ENCODE results near the gene ADGRD1. TPM values are rescaled to one million over a fixed set of nuclear protein-coding genes. Genes with fewer than 3 reads are reported as not detected.

The ADGRD1 gene
- total RNA-seq, 4 donors from 2014 or later = 8.3 to 18.1 (median 12.5) TPM

- Histone ChIP-seq H3K4me1 (no peaks in the 10 kb centered on the region), H3K27ac (no peak overlapping the region), H3K36me3 (no peaks in the 10 kb centered on the region), H3K27me3 (no peaks in the 10 kb centered on the region), H3K4me3 (no peak overlapping the region), H3K9me3 (no peaks in the 10 kb centered on the region)
- 60 to 67% methylated on average over 1 of the region's 1 CpG for WGBS, 2 donors (ENCODE audit: low coverage in 1 of 2)
- in situ Hi-C loops (cut with MboI; ENCODE audit: low pct_ligation_motif_present in 1 of 4, low pct_unique_long_range_greater_than_20kb in 1 of 4, low sequenced_read_pairs in 3 of 4) (loop anchor here in 2 of 4 donors (25.0 kb wide), 1 partner anchor 200 kb away; no protein-coding TSS in a partner anchor), intact Hi-C loops (cut with DNase I; ENCODE audit: low total_unique reads) (no loop called here)
- TF ChIP-seq EP300 (IDR thresholded peaks at IDR 0.05; ENCODE audit: low read depth) (no peak), POLR2A (IDR thresholded peaks at IDR 0.05) (no peak), POLR2AphosphoS5 (IDR thresholded peaks at IDR 0.05) (no peak)
- TF ChIP-seq, protein P1, sequence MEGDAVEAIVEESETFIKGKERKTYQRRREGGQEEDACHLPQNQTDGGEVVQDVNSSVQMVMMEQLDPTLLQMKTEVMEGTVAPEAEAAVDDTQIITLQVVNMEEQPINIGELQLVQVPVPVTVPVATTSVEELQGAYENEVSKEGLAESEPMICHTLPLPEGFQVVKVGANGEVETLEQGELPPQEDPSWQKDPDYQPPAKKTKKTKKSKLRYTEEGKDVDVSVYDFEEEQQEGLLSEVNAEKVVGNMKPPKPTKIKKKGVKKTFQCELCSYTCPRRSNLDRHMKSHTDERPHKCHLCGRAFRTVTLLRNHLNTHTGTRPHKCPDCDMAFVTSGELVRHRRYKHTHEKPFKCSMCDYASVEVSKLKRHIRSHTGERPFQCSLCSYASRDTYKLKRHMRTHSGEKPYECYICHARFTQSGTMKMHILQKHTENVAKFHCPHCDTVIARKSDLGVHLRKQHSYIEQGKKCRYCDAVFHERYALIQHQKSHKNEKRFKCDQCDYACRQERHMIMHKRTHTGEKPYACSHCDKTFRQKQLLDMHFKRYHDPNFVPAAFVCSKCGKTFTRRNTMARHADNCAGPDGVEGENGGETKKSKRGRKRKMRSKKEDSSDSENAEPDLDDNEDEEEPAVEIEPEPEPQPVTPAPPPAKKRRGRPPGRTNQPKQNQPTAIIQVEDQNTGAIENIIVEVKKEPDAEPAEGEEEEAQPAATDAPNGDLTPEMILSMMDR (IDR thresholded peaks at IDR 0.05) = no peak
- no peak for DNase-seq
These were observed 158.3 kb downstream of the ADGRD1 start for GRCh38 chr12:131112021-131112420.

DNA sequence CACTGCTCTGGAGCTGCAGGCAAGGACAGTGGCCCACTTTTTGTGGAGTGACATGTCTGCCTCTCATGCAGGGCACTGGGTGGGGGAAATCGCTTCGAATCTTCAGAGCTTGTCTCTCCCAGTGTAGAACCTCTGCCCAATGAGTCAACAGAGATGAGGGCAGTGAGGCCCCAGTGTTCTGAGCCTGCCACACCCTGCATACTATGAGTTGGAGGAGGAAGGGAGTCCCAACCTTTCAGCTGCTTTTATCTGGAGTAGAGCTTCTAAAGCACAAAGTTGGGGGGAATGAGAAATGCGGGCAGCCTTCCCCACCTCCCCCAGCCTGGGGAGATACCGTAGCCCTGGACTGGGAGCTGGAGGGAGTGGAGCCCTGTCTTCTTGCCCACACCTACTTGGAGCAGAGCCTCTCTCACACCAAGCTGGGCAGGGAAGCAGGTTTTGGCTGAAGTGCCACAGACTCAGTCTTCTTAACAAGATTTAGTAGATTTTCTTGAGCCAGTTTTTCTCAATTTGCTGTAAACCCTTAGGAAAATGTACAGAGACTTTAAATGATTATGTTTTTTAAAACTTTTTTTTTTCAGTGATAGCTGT lies 159.1 kb downstream of the ADGRD1 start:
- Histone ChIP-seq H3K4me1 (no peaks in the 10 kb centered on the region), H3K36me3 (no peaks in the 10 kb centered on the region), H3K27ac (no peak overlapping the region), H3K27me3 (no peaks in the 10 kb centered on the region), H3K9me3 (no peaks in the 10 kb centered on the region), H3K4me3 (no peak overlapping the region)
- intact Hi-C loops (cut with DNase I; ENCODE audit: low total_unique reads) (no loop called here), in situ Hi-C loops (cut with MboI; ENCODE audit: low pct_ligation_motif_present in 1 of 4, low pct_unique_long_range_greater_than_20kb in 1 of 4, low sequenced_read_pairs in 3 of 4) (loop anchor here in 2 of 4 donors (25.0 kb wide), 1 partner anchor 200 kb away; no protein-coding TSS in a partner anchor)
- 74% methylated on average over 4 of the region's 4 CpGs; no CpG with 5 or more reads in 1 of the 2 donors for WGBS, 2 donors (ENCODE audit: low coverage in 1 of 2)
- no peak for TF ChIP-seq POLR2AphosphoS5 (IDR thresholded peaks at IDR 0.05)
- TF ChIP-seq, protein P1 (IDR thresholded peaks at IDR 0.05) = no peak
- no peak for TF ChIP-seq EP300 (IDR thresholded peaks at IDR 0.05; ENCODE audit: low read depth)
- no peak for TF ChIP-seq POLR2A (IDR thresholded peaks at IDR 0.05)
- DNase-seq = no peak

GRCh38 chr12:131113568-131114270 lies 160.0 kb downstream of the ADGRD1 start:
- Histone ChIP-seq H3K27ac (no peak overlapping the region), H3K36me3 (no peaks in the 10 kb centered on the region), H3K27me3 (no peaks in the 10 kb centered on the region), H3K9me3 (no peaks in the 10 kb centered on the region), H3K4me1 (no peaks in the 10 kb centered on the region), H3K4me3 (no peak overlapping the region)
- in situ Hi-C loops (cut with MboI; ENCODE audit: low pct_ligation_motif_present in 1 of 4, low pct_unique_long_range_greater_than_20kb in 1 of 4, low sequenced_read_pairs in 3 of 4) (loop anchor here in 2 of 4 donors (25.0 kb wide), 1 partner anchor 201 kb away; no protein-coding TSS in a partner anchor), intact Hi-C loops (cut with DNase I; ENCODE audit: low total_unique reads) (no loop called here)
- TF ChIP-seq, protein P1 (IDR thresholded peaks at IDR 0.05) = no peak
- TF ChIP-seq POLR2A (IDR thresholded peaks at IDR 0.05) (no peak), POLR2AphosphoS5 (IDR thresholded peaks at IDR 0.05) (no peak), EP300 (IDR thresholded peaks at IDR 0.05; ENCODE audit: low read depth) (no peak)
- DNase-seq = no peak
- WGBS, 2 donors (ENCODE audit: low coverage in 1 of 2) = 75 to 81% methylated on average over 8 to 18 of the region's 18 CpGs

- H3K4me1 ChIP-seq = no peaks in the 10 kb centered on the region
- H3K4me3 ChIP-seq = no peak overlapping the region
- TF ChIP-seq EP300 (IDR thresholded peaks at IDR 0.05; ENCODE audit: low read depth) (no peak), POLR2A (IDR thresholded peaks at IDR 0.05) (no peak), POLR2AphosphoS5 (IDR thresholded peaks at IDR 0.05) (no peak)
- TF ChIP-seq, protein P1 (IDR thresholded peaks at IDR 0.05) = no peak
- 81 to 83% methylated on average over 2 to 5 of the region's 5 CpGs for WGBS, 2 donors (ENCODE audit: low coverage in 1 of 2)
- H3K27ac ChIP-seq = no peak overlapping the region
- H3K9me3 ChIP-seq = no peaks in the 10 kb centered on the region
- no peak for DNase-seq
- no peaks in the 10 kb centered on the region for H3K36me3 ChIP-seq
- intact Hi-C loops (cut with DNase I; ENCODE audit: low total_unique reads) (no loop called here), in situ Hi-C loops (cut with MboI; ENCODE audit: low pct_ligation_motif_present in 1 of 4, low pct_unique_long_range_greater_than_20kb in 1 of 4, low sequenced_read_pairs in 3 of 4) (loop anchor here in 2 of 4 donors (25.0 kb wide), 1 partner anchor 202 kb away; no protein-coding TSS in a partner anchor)
- no peaks in the 10 kb centered on the region for H3K27me3 ChIP-seq
These were observed 160.6 kb downstream of the ADGRD1 start for GRCh38 chr12:131114271-131114670.
